Measurements from ENCODE around the gene SEMA4A.
A peak's percentile ranks its signal among the peaks of the same experiment; 100 is the strongest.
"Not testable (repeated sequence)": the region's sequence is repeated elsewhere in the genome, so short reads cannot be mapped to it uniquely, and the experiment has no call there.

Gene SEMA4A

GRCh38 chr1:156113282-156113950 lies 40.0 kb upstream of the SEMA4A start:
- Histone ChIP-seq H3K9me3 (ENCODE audit: control insufficient read depth, insufficient read depth, low read depth, low read length) (no peaks in the 10 kb centered on the region), H3K9ac (ENCODE audit: low read length) (peak overlapping the region; percentile 68), H3K27me3 (ENCODE audit: control insufficient read depth, insufficient read depth, low read length) (no peaks in the 10 kb centered on the region), H3K4me1 (ENCODE audit: control insufficient read depth, insufficient read depth, low read length) (peaks cover 24% of the 10 kb centered on the region), H3K4me3 (ENCODE audit: low read depth, low read length) (0 out of 2 replicates have a peak overlapping the region, but pooled peaks have one; percentile 88), H3K27ac (ENCODE audit: low read depth, low read length) (no peak overlapping the region), H3K36me3 (ENCODE audit: control insufficient read depth, insufficient read depth, low read length) (no peaks in the 10 kb centered on the region)

GRCh38 chr1:156114101-156114918 lies 39.1 kb upstream of the SEMA4A start, which contains the start of gene LMNA:
LMNA (plus strand) TSS chr1:156114711; CDS start chr1:156114919, 208 bp downstream.
- H3K9ac ChIP-seq (ENCODE audit: low read length) = peak within 1 kb of the TSS; percentile 83
- no peaks in the 10 kb centered on the region for H3K27me3 ChIP-seq (ENCODE audit: control insufficient read depth, insufficient read depth, low read length)
- H3K36me3 ChIP-seq (ENCODE audit: control insufficient read depth, insufficient read depth, low read length) = no peaks in the 10 kb centered on the region
- peaks cover 29% of the 10 kb centered on the region for H3K4me1 ChIP-seq (ENCODE audit: control insufficient read depth, insufficient read depth, low read length)
- peak within 1 kb of the TSS; percentile 88 for H3K4me3 ChIP-seq (ENCODE audit: low read depth, low read length)
- H3K9me3 ChIP-seq (ENCODE audit: control insufficient read depth, insufficient read depth, low read depth, low read length) = no peaks in the 10 kb centered on the region
- peak within 1 kb of the TSS; percentile 69; the same call in 1 of the 2 replicates for H3K27ac ChIP-seq (ENCODE audit: low read depth, low read length)

- Histone ChIP-seq H3K36me3 (ENCODE audit: control insufficient read depth, insufficient read depth, low read length) (no peaks in the 10 kb centered on the region), H3K4me3 (ENCODE audit: low read depth, low read length) (peak overlapping the region; percentile 88), H3K9me3 (ENCODE audit: control insufficient read depth, insufficient read depth, low read depth, low read length) (no peaks in the 10 kb centered on the region), H3K27me3 (ENCODE audit: control insufficient read depth, insufficient read depth, low read length) (no peaks in the 10 kb centered on the region), H3K4me1 (ENCODE audit: control insufficient read depth, insufficient read depth, low read length) (peaks cover 35% of the 10 kb centered on the region), H3K27ac (ENCODE audit: low read depth, low read length) (peak overlapping the region; percentile 69; the same call in 1 of the 2 replicates), H3K9ac (ENCODE audit: low read length) (peak overlapping the region; percentile 83)
Observed at GRCh38 chr1:156114919-156115513, 38.4 kb upstream of the SEMA4A start.

- peak overlapping the region; percentile 83 for H3K9ac ChIP-seq (ENCODE audit: low read length)
- H3K9me3 ChIP-seq (ENCODE audit: control insufficient read depth, insufficient read depth, low read depth, low read length) = no peaks in the 10 kb centered on the region
- no peaks in the 10 kb centered on the region for H3K27me3 ChIP-seq (ENCODE audit: control insufficient read depth, insufficient read depth, low read length)
- no peaks in the 10 kb centered on the region for H3K36me3 ChIP-seq (ENCODE audit: control insufficient read depth, insufficient read depth, low read length)
- peaks cover 42% of the 10 kb centered on the region for H3K4me1 ChIP-seq (ENCODE audit: control insufficient read depth, insufficient read depth, low read length)
- H3K4me3 ChIP-seq (ENCODE audit: low read depth, low read length) = peak overlapping the region; percentile 88
- H3K27ac ChIP-seq (ENCODE audit: low read depth, low read length) = no peak overlapping the region
Observed at GRCh38 chr1:156115514-156116374, 37.6 kb upstream of the SEMA4A start.

- not testable (repeated sequence) for H3K36me3 ChIP-seq (ENCODE audit: control insufficient read depth, insufficient read depth, low read length); H3K9me3 ChIP-seq (ENCODE audit: control insufficient read depth, insufficient read depth, low read depth, low read length); H3K27me3 ChIP-seq (ENCODE audit: control insufficient read depth, insufficient read depth, low read length); H3K27ac ChIP-seq (ENCODE audit: low read depth, low read length); H3K9ac ChIP-seq (ENCODE audit: low read length)
- Histone ChIP-seq H3K4me3 (ENCODE audit: low read depth, low read length) (peak overlapping the region; percentile 88; the same call in 1 of the 2 replicates), H3K4me1 (ENCODE audit: control insufficient read depth, insufficient read depth, low read length) (peaks cover 50% of the 10 kb centered on the region)
Observed at GRCh38 chr1:156116731-156117130, 36.7 kb upstream of the SEMA4A start.

GRCh38 chr1:156117414-156118176 lies 35.8 kb upstream of the SEMA4A start:
- H3K27me3 ChIP-seq (ENCODE audit: control insufficient read depth, insufficient read depth, low read length) = no peaks in the 10 kb centered on the region
- H3K36me3 ChIP-seq (ENCODE audit: control insufficient read depth, insufficient read depth, low read length) = no peaks in the 10 kb centered on the region
- peaks cover 54% of the 10 kb centered on the region for H3K4me1 ChIP-seq (ENCODE audit: control insufficient read depth, insufficient read depth, low read length)
- no peak overlapping the region for H3K27ac ChIP-seq (ENCODE audit: low read depth, low read length)
- no peaks in the 10 kb centered on the region for H3K9me3 ChIP-seq (ENCODE audit: control insufficient read depth, insufficient read depth, low read depth, low read length)
- H3K4me3 ChIP-seq (ENCODE audit: low read depth, low read length) = no peak overlapping the region
- H3K9ac ChIP-seq (ENCODE audit: low read length) = no peak overlapping the region

GRCh38 chr1:156118177-156118868 lies 35.1 kb upstream of the SEMA4A start:
- no peaks in the 10 kb centered on the region for H3K36me3 ChIP-seq (ENCODE audit: control insufficient read depth, insufficient read depth, low read length)
- peaks cover 56% of the 10 kb centered on the region for H3K4me1 ChIP-seq (ENCODE audit: control insufficient read depth, insufficient read depth, low read length)
- H3K27me3 ChIP-seq (ENCODE audit: control insufficient read depth, insufficient read depth, low read length) = no peaks in the 10 kb centered on the region
- no peaks in the 10 kb centered on the region for H3K9me3 ChIP-seq (ENCODE audit: control insufficient read depth, insufficient read depth, low read depth, low read length)
- H3K27ac ChIP-seq (ENCODE audit: low read depth, low read length) = no peak overlapping the region
- no peak overlapping the region for H3K4me3 ChIP-seq (ENCODE audit: low read depth, low read length)
- H3K9ac ChIP-seq (ENCODE audit: low read length) = no peak overlapping the region

- Histone ChIP-seq H3K9ac (ENCODE audit: low read length) (peak overlapping the region; percentile 13), H3K36me3 (ENCODE audit: control insufficient read depth, insufficient read depth, low read length) (no peaks in the 10 kb centered on the region), H3K27ac (ENCODE audit: low read depth, low read length) (no peak overlapping the region), H3K27me3 (ENCODE audit: control insufficient read depth, insufficient read depth, low read length) (no peaks in the 10 kb centered on the region), H3K9me3 (ENCODE audit: control insufficient read depth, insufficient read depth, low read depth, low read length) (no peaks in the 10 kb centered on the region), H3K4me1 (ENCODE audit: control insufficient read depth, insufficient read depth, low read length) (peaks cover 57% of the 10 kb centered on the region), H3K4me3 (ENCODE audit: low read depth, low read length) (no peak overlapping the region; the same call in 1 of the 2 replicates)
Observed at GRCh38 chr1:156119503-156120209, 33.7 kb upstream of the SEMA4A start.

- Histone ChIP-seq H3K36me3 (ENCODE audit: control insufficient read depth, insufficient read depth, low read length) (no peaks in the 10 kb centered on the region), H3K4me1 (ENCODE audit: control insufficient read depth, insufficient read depth, low read length) (peaks cover 64% of the 10 kb centered on the region), H3K27ac (ENCODE audit: low read depth, low read length) (no peak overlapping the region), H3K27me3 (ENCODE audit: control insufficient read depth, insufficient read depth, low read length) (no peaks in the 10 kb centered on the region), H3K9ac (ENCODE audit: low read length) (peak overlapping the region; percentile 13), H3K9me3 (ENCODE audit: control insufficient read depth, insufficient read depth, low read depth, low read length) (no peaks in the 10 kb centered on the region), H3K4me3 (ENCODE audit: low read depth, low read length) (no peak overlapping the region; the same call in 1 of the 2 replicates)
Observed at GRCh38 chr1:156120318-156120717, 33.1 kb upstream of the SEMA4A start.
